IPS-18c (cell line): Measurements from ENCODE around the gene PRELID1.
A peak's percentile ranks its signal among the peaks of the same experiment; 100 is the strongest.
"Not testable (repeated sequence)": the region's sequence is repeated elsewhere in the genome, so short reads cannot be mapped to it uniquely, and the experiment has no call there.

ENCODE experiments used
- H3K4me3 ChIP-seq: 2 replicates; pipeline ENCODE4 v1.7.0; 2013; ENCODE audit warnings: low read depth, mild to moderate bottlenecking, low read length, moderate library complexity; ENCODE audit not compliant: insufficient read depth
- H3K9me3 ChIP-seq: one replicate; pipeline ENCODE4 v1.6.1; 2013; ENCODE audit warnings: mild to moderate bottlenecking, low read length, moderate library complexity; ENCODE audit not compliant: control insufficient read depth, insufficient read depth

PRELID1 gene

DNA sequence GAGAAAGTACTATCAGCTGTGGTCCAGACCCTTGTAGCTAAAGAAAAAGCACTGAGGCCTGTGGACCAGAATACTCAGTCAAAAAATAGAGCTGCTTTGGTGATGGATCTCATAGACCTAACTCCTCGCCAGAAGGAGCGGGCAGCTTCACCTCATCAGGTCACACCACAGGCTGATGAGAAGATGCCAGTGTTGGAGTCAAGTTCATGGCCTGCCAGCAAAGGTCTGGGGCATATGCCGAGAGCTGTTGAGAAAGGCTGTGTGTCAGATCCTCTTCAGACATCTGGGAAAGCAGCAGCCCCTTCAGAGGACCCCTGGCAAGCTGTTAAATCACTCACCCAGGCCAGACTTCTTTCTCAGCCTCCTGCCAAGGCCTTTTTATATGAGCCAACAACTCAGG, 9.0 kb upstream of the PRELID1 start:
- peaks cover 2% of the 10 kb centered on the region for H3K9me3 ChIP-seq

DNA sequence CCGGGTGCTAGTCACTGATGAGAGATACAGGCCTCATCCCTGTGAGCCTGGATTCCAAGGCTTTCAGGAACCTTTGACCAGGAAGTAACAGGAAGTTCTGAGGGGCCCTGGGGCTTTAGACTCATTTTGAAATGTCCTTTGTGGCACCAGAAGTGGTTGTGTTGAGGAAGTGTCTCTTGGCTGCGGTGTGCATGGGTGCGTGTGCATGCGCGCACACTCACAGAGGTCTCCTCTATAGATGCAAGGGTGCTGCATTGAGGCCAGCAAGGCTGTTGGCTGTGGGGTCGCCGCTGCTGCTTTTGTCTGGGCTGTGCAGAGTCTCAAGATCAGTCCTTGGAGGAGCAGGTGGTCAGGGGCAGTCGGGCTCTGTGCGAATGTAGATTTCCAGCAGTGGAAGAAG, 7.7 kb upstream of the PRELID1 start:
- peaks cover 2% of the 10 kb centered on the region for H3K9me3 ChIP-seq
- no peak overlapping the region for H3K4me3 ChIP-seq

More for the DNA sequence above, 9.0 kb upstream of the PRELID1 start:
- H3K4me3 ChIP-seq: no peak overlapping the region

DNA sequence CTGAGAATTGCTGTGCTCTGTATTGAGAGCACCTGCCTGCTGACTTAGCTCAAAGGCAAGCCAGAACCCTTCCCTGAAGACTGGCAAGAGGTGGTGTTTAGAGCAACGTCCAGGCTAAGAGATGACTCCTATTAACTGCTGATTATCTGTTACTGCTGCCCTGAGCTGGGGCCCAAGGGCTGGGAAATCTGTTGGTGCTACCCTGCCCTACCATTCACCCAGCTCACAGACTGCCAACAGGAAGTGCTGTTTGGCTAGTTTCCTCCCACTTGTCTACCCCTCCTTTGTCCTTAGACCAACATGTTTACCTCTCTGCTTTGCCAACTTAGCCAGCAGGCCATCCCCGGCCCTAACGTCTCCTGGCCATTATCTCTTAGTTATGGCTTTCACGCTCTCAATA, 7.0 kb upstream of the PRELID1 start:
- Histone ChIP-seq H3K9me3 (peaks cover 2% of the 10 kb centered on the region), H3K4me3 (no peak overlapping the region)

DNA sequence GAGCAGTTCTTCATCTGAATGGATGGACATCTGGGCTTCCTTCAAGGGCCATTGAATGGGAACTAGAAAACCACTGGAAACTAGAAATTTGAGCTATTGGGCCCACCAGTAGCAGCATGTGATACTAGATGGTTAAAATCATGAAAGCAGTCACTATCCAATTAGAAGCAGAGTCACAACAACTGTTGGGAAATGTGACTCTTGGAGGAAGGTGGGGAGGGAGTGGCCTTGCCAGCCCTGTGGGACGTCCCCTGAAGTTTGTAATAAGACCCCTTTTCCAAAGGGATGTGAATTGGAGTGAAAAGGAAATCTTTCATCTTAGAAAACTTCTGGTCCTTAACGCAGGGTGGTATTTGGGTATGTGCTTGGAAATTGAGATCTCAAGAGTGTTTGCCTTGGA, 5.7 kb upstream of the PRELID1 start:
- no peak overlapping the region for H3K4me3 ChIP-seq
- H3K9me3 ChIP-seq: peaks cover 2% of the 10 kb centered on the region

DNA sequence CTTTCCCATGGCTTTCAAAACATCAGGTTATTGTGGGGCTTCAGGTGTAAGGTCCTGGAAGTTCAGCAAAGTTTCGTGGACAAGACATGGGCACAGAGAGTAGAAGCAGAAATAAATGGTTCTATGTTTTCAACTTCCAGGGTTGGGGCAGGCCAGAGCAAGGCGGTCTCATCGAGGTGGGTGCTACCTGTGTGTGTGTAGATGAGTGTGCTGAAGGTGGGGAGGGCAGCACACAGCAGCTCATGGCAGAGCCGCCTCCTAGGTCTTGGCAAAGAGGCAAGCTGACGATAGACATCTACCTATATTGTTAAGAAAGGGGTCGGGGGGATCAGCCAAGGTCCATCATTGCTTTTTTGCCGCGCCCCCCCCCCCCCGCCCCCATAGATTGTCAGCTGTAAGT, 3.9 kb upstream of the PRELID1 start:
- no peaks in the 10 kb centered on the region for H3K9me3 ChIP-seq
- H3K4me3 ChIP-seq: no peak overlapping the region; the same call in 1 of the 2 replicates

DNA sequence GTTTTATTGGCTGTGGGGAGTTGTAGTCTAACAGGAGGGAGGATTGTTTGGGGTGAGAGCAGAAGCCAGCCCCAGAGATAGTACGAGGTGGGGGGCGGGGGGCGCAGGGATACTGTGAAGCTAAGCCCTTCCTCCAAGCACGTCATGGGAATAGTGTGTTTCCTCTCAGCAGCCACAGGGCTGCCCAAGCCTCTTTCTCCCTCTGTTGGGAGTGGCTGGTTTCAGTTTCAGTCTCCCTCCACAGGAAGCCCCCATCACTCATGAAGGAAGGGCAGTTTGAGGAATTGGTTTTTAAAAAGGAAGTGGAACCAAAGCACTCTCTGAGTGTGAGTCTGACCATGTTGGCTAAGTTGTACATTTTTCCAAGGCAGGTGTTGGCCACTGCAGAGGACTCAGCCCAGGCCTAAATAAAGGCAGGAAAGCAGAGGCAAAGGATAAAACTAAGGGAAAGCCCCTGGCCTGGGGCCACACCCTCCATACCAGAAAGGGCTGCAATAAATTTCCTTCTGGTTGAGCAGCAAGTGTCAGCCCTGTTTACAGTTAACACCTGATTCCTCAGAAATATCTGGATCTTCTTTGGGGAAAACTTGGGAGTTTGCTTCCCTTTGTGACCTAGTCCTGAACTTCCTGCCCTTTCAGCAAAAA, 3.2 kb upstream of the PRELID1 start:
- no peak overlapping the region for H3K4me3 ChIP-seq

DNA sequence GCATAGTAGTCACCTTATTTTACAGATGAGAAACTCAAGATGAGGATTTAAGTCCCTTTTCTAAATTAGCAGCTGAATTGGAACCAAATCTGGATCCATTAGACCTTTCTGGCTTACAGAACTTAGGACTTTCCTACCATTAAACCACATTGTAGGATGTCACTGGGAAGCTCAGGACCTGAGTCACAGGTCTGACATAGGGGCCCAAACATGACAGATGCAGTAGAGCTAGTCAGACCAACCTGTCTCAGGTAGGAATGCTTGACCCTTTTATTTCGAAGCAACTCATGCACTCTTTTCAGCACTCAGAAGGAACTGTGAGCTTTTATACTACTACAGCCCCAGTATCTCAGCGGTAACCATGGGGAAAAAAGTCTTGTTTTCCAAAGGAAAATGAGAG, 2.6 kb upstream of the PRELID1 start:
- no peak overlapping the region for H3K4me3 ChIP-seq
- no peaks in the 10 kb centered on the region for H3K9me3 ChIP-seq

More for the DNA sequence above, 3.2 kb upstream of the PRELID1 start:
- no peaks in the 10 kb centered on the region for H3K9me3 ChIP-seq

DNA sequence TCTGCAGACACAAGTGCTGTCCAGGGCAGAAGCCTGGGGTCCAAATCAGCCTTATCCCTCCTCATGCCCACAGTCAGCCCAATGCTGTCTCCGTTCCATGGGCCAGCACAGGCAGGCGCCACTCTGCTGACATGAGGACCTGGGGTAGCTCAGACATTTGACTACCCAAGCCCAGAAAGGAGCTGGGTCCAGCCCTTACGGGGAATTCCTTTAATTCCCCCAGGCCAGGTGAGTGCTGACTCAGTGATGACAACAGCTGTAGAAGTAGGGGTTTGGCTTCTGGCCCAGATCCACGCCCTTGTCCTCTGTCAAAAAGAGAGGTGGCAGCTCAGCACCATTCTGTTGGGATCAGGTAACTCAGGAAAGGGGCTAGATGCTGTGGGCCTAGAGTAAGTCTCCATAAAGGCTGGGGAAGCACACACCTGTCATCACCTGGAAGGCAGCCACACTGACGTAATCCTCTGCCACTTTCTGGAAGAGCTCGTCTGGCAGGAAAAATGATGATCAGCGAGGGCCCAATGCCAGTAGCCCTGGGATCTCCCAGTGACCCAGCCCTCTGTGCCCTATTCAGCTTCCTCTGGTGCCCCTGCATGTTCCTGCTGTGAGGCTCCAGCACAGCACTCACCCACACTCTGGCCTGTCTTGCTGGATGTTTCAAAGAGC, 2.0 kb upstream of the PRELID1 start:
- no peak overlapping the region for H3K4me3 ChIP-seq
- no peaks in the 10 kb centered on the region for H3K9me3 ChIP-seq

DNA sequence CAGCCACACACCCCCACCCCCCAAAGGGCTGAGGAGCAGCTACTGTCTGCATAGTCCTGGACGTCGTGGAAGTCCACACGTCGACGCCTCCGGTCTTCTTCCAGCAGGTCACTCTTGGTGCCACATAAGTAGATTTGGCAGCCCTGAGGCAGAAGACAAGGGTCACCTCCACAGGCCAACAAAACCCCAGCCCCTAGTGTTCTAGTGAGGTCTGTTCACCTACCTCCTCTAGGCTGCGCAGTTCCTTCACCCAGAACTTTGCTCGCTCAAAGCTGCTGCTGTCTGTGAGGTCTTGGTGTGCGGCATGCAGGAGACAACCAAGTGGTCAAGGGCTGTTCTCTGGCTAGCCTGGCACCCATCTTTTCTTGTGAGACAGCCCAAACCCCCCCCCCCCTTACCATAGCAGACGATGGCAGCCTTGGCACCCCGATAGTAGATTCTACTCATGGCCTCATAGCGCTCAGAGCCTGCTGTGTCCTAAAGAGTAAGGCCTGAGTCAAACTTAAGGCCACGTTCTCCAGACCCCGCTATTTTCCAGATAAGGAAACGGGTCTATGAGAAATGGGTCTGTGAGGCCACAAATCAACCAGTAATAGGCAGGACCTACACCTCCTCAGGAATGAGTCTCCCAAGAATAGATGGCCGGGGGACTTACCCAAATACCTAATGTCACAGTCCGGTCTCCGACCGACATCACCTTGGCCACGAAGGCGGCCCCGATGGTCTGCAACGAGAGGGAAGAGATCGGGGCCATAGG, 1.1 kb upstream of the PRELID1 start:
- Histone ChIP-seq H3K4me3 (peak overlapping the region; percentile 91), H3K9me3 (no peaks in the 10 kb centered on the region)

DNA sequence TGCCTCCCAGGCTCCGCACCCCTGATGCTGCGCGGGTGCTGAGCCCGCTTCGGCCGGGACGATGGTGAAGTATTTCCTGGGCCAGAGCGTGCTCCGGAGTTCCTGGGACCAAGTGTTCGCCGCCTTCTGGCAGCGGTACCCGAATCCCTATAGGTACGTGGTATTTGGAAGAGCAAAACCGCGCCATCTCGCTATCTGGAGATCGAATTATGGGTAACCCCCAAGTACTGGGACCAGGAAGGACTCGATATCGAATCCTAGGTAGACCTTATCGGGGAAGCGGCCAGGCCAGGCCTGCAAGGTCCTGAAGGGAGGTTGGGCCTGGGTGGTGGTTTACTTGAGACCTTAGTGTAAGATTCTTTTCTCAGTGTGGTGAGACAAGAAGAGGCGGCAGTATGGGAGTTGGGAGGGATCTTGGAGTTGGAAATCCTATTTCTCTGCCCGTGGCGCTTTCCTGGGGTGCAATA, 359 bp downstream of the PRELID1 start:
- Histone ChIP-seq H3K9me3 (no peaks in the 10 kb centered on the region), H3K4me3 (peak overlapping the region; percentile 91)

DNA sequence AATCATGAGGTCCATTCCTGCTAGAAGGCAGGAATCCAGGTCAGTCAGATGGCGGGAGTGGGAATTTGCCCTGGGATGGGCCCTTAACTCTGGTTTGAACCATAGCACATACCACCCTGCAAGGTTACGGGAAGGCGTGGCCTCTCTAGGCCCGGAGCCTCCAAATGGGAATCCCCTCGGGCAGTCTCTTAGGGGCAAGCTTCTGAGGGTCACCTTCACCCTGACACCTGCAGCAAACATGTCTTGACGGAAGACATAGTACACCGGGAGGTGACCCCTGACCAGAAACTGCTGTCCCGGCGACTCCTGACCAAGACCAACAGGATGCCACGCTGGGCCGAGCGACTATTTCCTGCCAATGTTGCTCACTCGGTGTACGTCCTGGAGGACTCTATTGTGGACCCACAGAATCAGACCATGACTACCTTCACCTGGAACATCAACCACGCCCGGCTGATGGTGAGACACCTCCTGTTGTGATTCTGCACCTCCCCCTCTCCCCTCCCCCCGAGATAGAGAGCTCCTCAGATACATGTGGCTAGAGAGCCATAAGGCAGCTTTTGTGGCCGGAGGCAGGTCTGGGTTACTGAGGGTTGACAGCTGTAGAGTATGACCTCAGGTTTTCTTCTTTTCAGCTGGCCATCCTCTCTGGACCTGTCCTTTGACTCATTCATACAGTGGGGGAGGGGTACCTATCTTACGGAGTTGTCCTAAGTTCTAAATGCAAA, 957 bp downstream of the PRELID1 start:
- Histone ChIP-seq H3K4me3 (peak overlapping the region; percentile 91), H3K9me3 (no peaks in the 10 kb centered on the region)

DNA sequence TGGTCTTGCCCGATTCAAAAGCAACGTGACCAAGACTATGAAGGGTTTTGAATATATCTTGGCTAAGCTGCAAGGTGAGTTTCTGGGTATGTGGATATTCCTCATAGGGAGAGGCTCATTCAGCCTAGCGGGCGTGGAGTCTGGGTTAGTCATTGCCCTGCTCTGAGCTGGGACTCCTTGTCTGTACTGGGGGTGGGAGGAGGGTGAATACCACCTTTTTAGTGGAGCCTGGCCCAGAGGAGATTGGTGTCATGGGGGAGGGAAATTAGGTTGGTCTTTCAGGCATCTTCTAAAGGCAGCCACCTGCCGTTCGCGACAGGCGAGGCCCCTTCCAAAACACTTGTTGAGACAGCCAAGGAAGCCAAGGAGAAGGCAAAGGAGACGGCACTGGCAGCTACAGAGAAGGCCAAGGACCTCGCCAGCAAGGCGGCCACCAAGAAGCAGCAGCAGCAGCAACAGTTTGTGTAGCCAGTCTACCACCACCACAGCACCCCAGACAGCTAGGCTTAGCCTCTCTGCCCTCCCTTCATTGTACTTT, 2.6 kb downstream of the PRELID1 start:
- H3K4me3 ChIP-seq, H3K9me3 ChIP-seq: not testable (repeated sequence)

DNA sequence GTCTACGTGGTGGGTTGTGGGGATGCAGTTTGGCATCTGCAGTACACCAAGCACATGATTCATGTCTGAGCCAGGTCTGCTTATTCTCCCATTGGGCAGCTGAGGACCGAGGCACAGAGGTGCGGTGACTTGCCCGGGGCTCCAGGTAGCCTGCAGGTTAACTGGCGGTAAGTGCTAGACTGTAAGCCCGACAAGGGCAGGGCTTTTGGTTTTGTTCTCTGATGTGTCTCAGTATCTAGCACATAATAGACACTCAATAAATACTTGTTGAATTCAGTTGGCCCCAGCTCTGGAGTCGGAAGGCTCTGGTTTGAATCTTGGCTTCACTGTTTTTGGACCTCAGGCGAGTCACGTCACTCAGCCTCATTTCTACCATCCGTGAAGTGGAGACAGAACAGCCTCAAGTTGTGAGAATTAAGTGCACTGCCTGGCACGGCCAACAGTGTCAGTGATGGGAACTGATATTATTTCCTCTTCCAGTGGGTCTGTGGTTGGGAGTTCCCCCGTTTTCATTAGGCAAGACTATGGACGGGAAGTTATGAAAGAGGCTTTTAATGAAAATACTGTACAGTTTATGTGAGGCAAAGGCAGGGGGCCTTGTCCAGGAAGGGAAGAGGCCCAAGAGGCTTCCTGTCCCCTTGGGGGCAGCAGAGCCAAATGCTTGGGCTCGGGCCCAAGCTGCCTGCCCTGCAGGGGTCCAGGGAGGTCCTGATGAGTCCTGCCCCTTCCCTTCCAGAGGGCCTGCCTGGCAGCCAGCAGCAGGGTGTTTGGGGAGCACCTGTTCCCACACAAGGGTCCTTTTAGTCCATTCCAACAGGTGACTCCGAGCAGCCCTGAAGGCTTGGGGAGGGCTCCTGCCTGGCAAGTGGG, 3.3 kb downstream of the PRELID1 start:
- Histone ChIP-seq H3K4me3 (no peak overlapping the region), H3K9me3 (no peaks in the 10 kb centered on the region)

DNA sequence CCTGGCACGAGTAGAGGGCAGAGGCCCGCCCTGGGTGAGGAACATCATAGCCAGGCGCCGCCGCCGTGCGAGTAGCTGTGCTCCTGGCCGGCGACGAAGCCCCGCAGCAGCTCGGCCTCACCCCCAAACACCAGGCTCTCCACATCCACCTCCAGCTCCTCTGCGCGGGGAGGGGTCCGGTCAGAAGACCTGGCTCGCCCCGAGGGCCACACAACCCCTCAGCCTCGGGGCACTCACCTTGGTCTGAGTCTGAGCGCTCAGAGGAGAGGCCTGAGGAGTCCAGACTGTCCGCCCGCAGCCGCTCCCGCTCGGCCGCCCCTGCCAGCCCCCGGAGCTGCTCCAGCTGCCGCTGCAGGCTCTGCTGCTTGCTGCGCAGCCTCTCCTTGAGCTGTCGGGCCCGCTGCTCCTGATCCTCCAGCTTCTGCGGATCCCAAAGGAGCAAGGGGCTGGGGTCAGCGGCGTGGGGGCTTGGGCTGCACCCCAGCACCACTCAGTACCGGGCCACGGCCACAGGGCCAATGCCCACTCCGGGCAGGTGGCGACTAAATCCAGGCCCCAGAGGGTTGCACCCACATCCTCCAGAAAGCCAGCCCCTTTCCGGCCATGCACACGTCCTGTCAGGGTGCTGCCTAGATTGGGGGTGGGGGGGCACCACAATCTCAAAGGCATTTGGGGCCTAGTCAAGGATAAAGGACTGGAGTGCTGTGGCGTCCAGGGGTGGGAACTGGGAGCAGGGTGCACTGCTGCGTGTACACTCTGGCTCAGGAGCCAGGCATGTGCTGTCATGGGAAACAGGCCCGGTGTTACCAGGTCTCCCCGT, 4.2 kb downstream of the PRELID1 start:
- Histone ChIP-seq H3K9me3 (no peaks in the 10 kb centered on the region), H3K4me3 (no peak overlapping the region)

DNA sequence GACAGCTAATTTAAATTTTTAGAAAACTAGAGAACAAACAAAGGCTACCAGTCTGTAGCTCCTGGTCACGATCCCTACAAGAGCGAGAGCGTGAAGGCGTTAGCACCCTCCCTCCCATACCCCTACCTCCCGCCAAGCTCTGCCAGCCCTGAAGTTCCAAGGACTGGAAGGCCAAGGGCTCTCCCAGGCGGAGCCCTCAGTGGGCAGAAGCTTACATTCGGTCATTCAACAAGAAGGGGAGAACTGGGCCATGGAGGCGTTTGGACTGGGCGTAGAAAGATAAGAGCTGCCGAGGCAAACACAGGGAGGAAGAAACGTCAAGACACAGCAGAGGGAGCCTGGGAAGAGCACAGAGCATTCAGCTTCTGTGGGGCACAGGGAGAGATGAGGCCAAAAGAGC, 5.1 kb downstream of the PRELID1 start:
- Histone ChIP-seq H3K4me3 (no peak overlapping the region), H3K9me3 (no peaks in the 10 kb centered on the region)
